Measurements from ENCODE around the gene HSDL1.

The HSDL1 gene

GRCh38 chr16:84075376-84075775 is 69.6 kb downstream of the HSDL1 start:
- DNase-seq = no peak

GRCh38 chr16:84074721-84075120 is 70.3 kb downstream of the HSDL1 start:
- DNase-seq = no peak
